GM21390 (cell line): Measurements from ENCODE around the gene ERCC3.
A peak's percentile ranks its signal among the peaks of the same experiment; 100 is the strongest.
"Not testable (repeated sequence)": the region's sequence is repeated elsewhere in the genome, so short reads cannot be mapped to it uniquely, and the experiment has no call there.

ENCODE experiments used
- ATAC-seq: cut with Tn5 transposase; IDR thresholded peaks from one replicate; pipeline ENCODE4 v1.9.1; 2021; ENCODE audit not compliant: unreplicated experiment

ERCC3 gene

DNA sequence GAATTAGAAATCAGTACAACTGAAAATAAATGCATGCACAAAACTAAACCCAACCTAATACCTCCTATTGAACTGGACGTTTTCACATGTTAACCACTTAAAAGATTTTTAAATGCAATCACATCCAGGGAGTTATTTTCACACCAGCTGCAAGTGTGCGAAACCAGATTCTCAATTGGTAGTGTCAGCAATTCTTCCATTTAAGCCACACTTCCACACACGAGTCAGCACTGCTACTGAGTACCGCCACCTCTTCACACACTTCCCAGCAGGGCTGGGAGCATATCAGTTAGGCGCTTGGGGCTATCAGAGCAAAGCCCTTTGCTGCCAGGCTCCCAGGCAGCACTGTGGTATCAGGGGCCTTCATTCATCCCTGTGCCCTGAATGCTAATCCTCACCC is 14.2 kb downstream of the ERCC3 start:
- no peak for ATAC-seq

DNA sequence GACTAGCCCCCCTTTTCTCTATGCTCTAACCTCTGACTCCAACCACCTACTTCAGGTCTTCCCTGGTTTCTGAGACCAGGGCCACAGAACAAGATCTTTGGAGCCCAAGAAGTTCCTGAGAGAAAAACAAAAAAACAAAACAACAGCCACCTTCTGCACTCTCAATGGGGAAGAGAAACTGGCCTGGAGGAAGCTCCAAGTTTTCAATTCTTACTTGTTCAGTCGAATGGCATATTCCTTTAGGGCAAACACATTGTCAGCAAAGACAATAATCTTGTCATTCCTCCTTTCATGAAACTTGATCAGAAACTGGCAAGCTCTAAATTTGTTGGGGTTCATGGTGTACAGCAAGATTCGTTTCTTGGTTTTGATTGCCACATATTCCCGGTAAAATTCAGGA is 15.0 kb downstream of the ERCC3 start:
- no peak for ATAC-seq

DNA sequence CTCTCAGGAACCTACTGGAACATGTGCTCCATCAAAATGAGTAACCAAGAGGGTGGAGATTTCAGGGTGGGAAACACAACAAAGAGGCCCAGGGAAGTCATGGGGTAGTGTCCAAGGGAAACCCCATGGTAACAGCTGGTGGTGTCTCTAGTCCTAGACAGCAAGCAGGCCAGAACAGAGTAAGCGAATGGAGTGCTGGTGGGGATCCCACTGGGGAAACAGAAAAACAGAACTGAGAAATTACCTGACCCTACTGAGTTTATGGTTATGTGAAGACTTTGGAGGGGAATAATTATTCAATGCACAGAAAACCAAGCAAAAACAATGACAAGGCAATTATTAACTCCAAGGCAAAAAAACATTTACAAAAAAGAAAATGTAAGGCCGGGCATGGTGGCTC is 16.9 kb downstream of the ERCC3 start:
- ATAC-seq, result peak; percentile 83

DNA sequence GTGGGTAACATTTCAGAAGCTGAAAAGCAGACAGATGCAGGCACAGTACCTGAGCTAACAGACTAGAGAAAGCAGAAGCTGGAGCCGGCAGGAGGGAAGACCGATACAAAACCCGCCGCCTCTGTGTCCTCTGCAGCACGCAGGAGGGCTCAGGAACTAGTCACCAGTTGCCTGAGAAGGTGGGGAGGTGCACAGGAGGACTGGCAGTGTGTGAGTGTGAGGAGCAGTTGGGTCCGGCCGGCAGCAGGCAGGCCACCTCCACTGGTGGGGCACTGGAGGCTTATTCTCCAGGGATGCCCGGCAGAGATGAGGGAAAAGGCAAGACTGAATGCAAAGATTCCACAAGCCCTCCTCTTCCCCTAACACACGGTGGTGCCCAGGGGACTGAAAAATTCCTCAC is 18.2 kb downstream of the ERCC3 start:
- no peak for ATAC-seq

DNA sequence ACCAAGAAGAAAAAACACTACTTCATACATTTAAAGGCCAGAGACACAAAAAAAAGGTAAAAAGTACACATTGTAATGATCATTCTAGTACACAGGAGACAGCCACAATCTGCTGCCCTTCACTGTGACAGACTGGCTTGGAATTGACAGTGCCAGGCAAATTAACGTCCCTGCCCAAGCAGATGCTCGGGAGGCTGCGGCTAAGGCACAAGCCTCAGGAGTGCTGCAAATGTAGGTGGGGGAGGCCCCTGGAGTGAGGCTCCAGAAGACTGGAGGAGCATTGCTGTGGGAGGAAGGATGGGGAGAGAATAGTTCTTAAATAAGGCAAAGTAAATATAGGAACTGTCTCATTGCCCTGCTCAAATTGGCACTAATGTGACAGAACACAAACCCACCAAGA is 18.6 kb downstream of the ERCC3 start:
- no peak for ATAC-seq

DNA sequence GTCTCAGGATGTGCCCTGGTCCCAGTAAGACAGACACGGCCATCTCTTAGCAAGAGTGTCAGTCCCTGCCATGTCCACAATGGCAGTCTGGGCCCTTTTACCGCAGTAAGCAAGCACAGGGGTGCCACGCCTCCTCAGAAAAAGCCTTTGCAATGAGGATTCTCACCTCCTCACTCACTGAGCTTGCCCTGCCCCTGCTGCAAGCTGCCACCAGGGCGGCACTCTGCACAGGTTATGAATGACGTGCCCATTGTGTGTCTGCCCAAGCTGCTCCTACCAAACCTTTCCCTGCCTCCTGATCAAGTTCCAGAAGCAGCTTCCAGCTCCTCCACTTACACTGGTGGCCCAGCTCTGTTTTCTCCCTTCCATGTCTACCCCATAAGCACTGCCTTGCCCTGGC is 23.3 kb downstream of the ERCC3 start:
- no peak for ATAC-seq

DNA sequence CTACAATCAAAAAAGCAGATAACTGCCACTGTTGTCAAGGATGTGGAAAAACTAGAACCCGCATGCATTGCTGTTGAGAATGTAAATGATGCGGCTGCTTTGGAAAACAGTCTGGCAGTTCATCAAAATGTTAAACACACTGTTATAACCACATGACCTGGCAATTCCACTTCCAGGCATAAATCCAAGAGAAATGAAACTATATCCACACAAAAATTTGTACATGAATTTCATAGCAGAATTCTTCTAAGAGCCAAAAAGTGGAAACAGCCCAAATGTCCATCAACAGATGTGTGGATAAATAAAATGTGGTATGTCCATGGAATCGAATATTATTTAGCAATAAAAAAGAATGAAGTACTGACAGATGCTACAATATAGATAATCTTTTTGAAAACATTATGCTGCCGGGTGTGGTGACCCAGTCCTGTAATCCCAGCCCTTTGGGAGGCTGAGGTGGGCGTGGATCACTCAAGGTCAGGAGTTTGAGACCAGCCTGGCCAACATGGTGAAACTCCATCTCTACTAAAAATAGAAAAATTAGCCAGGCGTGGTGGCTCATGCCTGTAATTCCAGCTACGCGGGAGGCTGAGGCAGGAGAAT is 32.0 kb downstream of the ERCC3 start:
- ATAC-seq, result no peak

DNA sequence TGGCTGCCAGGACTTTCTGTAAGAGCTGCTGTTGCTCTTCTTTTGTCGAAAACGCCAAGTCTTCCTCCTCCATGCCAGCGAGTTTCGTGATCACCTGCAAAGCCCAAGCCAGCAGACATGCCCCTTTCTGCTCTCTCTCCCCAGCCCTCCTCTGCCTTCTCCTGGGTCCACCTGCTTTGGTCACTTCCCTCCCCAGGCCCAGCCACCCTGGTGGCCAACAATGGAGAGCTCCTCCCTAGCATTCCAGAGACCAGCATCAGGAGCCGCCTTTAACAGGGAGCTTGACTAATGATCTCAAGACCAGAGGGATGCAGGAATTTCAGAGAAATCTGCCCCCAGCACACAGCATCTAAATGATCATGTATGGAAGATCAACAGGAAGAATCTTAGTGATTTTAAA is 34.6 kb downstream of the ERCC3 start:
- ATAC-seq, result no peak

DNA sequence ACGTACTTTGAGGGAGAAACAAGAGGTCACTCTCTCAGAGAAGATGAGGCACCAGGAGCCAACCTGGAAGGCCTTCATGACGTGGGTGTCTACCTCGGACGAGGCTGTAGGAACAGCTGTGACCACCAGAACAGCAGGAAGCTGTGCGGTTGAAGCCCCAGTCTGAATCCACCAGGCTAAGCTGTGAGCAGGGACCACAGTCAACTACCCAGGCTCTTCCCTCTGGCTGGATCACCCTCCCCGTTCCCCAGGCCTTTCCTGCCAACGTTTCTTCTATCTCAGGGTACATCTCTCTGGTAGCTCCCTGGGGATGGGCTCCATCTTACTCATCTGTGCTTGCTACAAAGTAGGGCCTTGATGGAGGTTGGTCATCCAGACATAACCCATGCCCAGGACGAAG is 37.1 kb downstream of the ERCC3 start:
- ATAC-seq, result no peak

DNA sequence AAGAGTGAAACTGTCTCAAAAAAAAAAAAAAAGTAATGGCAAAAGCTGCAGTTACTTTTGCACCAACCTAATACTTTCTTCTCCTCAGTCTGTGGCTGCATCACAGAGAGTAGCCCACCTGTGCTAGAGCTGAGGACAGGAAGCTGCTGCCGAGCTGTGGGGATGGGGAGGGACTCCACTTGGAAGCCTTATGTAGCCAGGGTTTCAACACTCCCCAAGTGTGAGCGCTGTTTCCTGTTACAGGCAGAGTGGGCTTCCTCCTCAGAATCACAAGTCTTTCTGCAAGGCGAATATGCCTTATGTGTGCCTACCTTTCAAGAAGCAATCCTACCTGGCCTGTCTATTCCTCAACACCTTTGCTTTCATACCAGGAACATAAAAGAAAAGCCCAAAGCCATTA is 37.6 kb downstream of the ERCC3 start:
- no peak for ATAC-seq

DNA sequence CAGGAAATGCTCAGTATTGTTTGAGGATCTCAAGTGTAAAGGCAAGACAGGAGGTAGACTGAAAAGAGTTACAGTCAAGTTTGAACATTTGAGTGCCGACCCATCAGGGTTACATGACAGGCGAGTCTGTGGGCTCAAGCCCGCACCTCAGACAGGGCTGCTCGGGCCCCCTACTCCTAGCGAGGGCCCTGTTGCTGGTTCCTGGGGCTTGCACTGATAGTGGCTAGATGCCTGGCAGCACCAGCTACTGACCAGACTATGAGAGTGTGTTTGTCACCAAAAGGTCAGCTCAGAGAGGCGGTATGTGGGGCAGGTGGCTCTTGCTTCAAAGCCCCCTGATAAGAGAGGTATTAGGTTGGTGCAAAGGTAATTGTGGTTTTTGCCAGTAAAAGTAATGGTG is 38.2 kb downstream of the ERCC3 start:
- ATAC-seq, result no peak

DNA sequence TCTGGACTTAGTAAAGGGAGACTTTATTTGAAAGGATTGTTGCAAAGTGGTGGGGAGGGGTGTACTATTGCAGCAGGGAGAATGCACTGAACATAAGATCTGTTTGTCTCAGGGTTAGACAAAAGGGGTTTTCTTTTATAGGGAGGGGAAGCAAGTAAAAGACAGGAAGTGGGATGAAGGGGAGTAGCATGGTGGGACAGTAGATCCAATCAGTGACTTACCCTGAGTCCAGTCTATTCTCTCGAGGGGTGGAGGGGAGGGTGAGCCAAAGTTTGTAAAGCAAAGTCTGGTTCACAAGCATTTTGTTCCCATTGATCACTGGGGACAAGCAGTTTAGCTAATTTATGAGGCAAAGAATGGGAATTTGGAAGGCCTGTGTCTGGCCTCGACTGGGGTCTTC is 38.8 kb downstream of the ERCC3 start:
- no peak for ATAC-seq

DNA sequence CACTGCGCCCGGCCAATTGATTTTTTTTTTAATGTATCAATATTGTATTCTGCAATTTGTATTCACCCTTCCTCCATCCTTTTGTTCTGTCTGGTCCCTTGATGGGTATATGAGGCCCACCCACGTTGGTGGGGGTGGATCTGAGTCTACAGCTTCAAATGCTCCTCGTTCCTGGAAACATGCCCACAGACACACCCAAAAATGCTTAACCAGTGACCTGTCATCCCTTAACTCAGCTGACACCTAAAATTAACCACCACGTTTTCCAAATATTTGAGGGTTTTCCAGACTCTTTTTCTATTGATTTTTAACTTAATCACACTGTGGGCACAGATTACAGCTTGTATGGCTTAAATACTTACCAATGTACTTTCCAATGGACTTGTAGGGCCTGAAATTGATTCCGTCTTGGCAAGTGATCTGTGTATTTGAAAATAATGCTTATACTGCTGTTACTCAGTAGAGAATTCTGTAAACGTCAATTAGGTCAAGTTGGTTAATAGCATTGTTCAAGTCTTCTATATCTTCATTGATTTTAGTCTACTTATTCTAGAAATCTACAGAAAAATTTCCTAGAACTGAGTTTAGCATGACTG is 39.5 kb downstream of the ERCC3 start:
- no peak for ATAC-seq

DNA sequence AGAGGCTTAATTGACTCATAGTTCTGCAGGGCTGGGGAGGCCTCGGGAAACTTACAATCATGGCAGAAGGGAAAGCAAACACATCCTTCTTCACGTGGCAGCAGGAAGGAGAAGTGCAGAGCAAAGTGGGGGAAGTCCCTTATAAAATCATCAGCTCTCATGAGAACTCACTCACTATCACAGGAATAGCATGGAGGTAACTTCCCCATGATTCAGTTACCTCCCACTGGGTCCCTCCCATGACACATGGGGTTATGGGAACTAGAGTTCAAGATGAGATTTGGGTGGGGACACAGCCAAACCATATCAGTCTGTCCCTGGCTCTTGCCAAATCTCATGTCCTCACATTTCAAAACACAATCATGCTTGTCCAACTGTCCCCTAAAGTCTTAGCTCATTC is 52.8 kb downstream of the ERCC3 start:
- not testable (repeated sequence) for ATAC-seq

DNA sequence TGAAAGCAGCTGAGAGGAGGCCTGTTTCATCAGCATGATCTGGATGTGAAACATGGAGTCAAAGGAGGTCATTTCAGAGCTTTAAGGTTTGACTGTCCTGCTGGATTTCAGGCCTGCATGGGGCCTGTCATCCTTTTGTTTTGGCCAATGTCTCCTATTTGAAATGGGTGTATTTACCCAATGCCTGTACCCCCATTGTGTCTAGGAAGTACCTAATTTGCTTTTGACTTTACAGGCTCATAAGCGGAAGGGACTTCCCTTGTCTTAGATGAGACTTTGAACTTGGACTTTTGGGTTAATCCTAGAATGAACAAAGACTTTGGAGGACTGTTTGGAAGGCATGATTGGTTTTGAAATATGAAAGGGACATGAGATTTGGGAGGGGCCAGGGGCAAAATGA is 54.5 kb downstream of the ERCC3 start:
- ATAC-seq, result no peak

DNA sequence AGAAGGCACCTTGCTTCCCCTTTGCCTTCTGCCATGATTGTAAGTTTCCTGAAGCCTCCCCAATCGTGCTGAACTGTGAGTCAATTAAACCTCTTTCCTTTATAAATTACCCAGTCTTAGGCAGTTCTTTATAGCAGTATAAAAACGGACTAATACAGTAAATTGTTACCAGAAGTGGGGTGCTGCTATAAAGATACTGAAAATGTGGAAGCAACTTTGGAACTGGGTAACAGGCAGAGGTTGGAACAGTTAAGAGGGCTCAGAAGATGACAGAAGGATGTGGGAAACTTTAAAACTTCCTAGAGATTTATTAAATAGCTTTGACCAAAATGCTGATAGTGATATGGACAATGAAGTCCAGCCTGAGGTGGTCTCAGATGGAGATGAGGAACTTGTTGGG is 56.2 kb downstream of the ERCC3 start:
- not testable (repeated sequence) for ATAC-seq

DNA sequence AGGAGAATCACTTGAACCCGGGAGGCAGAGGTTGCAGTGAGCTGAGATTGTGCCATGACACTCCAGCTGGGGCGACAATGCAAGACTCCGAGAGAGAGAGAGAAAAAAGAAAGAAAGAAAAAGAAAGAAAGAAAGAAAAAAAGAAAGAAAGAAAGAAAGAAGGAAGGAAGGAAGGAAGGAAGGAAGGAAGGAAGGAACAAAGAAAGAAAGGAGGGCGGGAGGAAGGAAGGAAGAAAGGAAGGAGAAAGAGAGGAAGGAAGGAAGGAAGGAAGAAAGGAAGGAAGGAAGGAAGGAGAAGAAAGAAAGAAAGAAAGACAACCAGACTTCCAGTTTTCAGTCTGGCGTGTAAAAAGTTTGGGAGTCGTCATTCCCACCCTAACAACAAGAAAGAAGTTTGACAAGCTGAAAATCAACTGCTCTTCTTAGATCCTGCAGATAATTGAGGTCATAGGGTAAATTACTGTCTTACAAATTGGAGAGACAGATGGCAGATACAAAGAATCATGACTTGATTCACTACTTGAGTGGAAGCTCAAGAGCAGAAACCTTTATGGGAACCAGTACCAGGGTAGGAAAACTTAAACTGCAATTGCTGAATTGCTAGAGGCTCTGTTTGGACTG is 58.8 kb downstream of the ERCC3 start:
- ATAC-seq, result no peak

DNA sequence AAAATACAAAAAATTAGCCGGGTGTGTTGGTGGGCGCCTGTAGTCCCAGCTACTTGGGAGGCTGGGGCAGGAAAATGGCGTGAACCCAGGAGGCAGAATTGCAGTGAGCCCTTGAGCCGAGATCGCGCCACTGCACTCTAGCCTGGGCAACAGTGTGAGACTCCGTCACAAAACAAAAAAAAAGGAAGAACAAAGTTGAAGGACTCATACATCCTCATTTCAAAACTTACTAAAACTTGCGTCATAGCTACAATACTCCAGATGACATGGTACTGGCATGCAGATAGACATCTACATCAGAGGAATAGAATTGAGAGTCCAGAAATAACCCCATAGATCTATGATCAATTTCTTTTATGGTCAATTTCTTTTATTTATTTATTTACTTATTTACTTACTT is 60.2 kb downstream of the ERCC3 start:
- ATAC-seq, result no peak

DNA sequence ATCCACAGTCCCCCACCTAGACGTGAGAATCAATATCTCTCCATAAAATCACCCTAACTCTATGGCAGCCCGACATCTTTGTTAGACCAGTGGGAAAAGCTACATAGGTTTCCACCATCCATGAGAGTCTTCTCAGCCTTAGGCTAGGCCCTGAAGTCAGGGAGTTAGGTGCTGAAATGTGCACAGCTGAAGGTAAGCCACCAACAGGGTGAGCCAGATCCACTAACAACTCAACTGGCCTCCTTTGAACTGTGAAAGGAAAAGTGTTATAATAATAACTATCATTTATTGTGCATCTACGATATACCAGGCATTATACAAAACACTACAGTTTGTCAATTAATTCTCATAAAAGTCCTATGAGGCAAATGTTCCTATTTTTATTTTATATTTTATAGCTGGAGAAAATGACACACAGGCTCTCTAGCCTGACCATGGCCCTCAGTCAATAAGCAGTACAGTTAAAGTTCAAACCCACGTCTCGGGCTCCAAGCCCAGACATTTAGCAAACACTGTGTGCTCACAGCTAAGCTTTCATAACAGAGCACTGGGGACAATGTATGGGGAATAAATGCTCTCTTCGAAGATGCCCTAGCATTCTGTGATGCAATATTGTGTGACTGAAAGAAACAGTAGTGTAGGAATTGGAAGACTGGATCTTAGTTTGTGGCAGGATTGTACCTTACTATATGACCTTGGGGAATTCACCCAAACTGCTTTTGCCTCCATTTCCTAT is 62.6 kb downstream of the ERCC3 start:
- ATAC-seq, result no peak

DNA sequence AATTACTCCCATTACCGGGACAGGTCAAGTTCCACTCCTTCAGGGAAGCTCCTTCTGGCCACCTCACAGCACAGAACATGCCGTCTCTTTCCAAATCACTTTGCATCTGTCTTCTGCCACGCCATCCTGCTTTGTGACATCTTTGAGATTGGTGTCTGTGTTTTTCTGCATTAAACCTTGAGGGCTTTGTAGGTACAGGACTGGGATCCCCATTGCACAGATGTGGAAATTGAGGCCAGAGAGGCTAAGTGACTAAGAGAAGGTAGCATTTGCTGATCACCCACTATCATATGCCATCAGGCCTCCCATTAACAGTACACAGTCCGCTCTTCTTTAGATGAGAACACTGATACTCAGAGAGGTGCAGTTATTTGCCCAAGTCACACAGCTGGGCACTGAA is 64.4 kb downstream of the ERCC3 start:
- no peak for ATAC-seq

DNA sequence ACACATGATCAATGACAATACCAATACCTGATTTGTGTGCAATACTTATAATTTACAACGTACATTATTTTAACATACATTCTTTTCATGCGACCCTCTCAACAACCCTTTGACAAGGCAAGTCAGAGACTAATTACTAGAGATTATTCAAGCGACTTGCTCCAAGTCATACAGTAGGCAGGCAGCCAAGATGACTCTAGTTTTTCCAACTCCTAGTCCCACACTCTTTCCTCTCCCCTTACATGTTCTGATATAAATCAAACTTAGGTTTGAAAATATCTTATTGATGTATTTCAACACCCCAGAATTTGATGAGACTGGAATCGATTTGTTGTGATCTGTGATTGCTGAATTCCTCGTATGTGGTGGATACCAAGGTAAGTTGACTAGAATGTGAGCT is 65.8 kb downstream of the ERCC3 start:
- ATAC-seq, result no peak

DNA sequence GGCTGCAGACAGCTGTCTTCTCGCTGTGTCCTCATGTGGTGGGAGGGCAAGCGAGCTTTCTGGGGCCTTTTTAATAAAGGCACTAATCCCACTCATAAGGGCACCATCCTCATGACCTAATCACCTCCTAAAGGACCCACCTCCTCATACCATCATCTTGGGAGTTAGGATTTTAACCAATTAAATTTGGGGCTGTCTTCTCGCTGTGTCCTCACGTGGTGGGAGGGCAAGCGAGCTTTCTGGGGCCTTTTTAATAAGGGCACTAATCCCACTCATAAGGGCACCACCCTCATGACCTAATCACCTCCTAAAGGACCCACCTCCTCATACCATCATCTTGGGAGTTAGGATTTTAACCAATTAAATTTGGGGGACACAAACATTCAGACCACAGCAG is 66.7 kb downstream of the ERCC3 start:
- ATAC-seq, result not testable (repeated sequence)
